Nephron (organoid): ENCODE results near the gene RPS18.

Source experiments
- H3K27ac Mint-ChIP-seq, 3 experiments: 2 replicates each; pipeline ENCODE4 v1.8.0; 2020; ENCODE audit warnings: mixed read lengths in 3 of 3, mild to moderate bottlenecking in 2 of 3, moderate library complexity in 1 of 3
- H3K27me3 Mint-ChIP-seq: 2 replicates; pipeline ENCODE4 v1.8.0; 2021; ENCODE audit warnings: low read depth, mild to moderate bottlenecking, moderate library complexity, mixed read lengths
- H3K36me3 Mint-ChIP-seq: 2 replicates; pipeline ENCODE4 v1.8.0; 2020; ENCODE audit warnings: low read depth, mixed read lengths
- H3K4me1 Mint-ChIP-seq: 2 replicates; pipeline ENCODE4 v1.8.0; 2020; ENCODE audit warnings: mixed read lengths
- H3K4me3 Mint-ChIP-seq, 3 experiments: 2 replicates each; pipeline ENCODE4 v1.8.0; 2020; ENCODE audit warnings: mild to moderate bottlenecking in 3 of 3, mixed read lengths in 3 of 3, moderate library complexity in 2 of 3
- H3K9me3 Mint-ChIP-seq: 2 replicates; pipeline ENCODE4 v1.8.0; 2020; ENCODE audit warnings: mixed read lengths
- CTCF ChIP-seq, 3 experiments: fragments of 200-600 bp; sonication (generic); IDR thresholded peaks; one replicate each; pipeline ENCODE4 v1.5.0; 2021; ENCODE audit warnings: antibody characterized with exemption in 3 of 3; ENCODE audit not compliant: unreplicated experiment in 3 of 3

RPS18 gene

GRCh38 chr6:33286946-33287914 is 15.4 kb downstream of the RPS18 start:
- Mint-ChIP-seq H3K9me3 (no peaks in the 10 kb centered on the region), H3K36me3 (peaks cover 32% of the 10 kb centered on the region), H3K27me3 (no peaks in the 10 kb centered on the region), H3K27ac (no peak overlapping the region), H3K4me1 (peaks cover 31% of the 10 kb centered on the region), H3K4me3 (peak overlapping the region; percentile 96 to 98 (median 98))
- no peak for TF ChIP-seq CTCF (IDR thresholded peaks at IDR 0.05; ENCODE audit: unreplicated experiment in 3 of 3)

GRCh38 chr6:33288141-33288920 is 16.5 kb downstream of the RPS18 start:
- no peak for TF ChIP-seq CTCF (IDR thresholded peaks at IDR 0.05; ENCODE audit: unreplicated experiment in 3 of 3)
- Mint-ChIP-seq H3K9me3 (no peaks in the 10 kb centered on the region), H3K4me1 (peaks cover 31% of the 10 kb centered on the region), H3K27me3 (no peaks in the 10 kb centered on the region), H3K27ac (peak overlapping the region in 2 of 3 experiments; percentile 66 to 69), H3K4me3 (peak overlapping the region; percentile 96 to 98 (median 98)), H3K36me3 (peaks cover 33% of the 10 kb centered on the region)

GRCh38 chr6:33288921-33289783 is 17.3 kb downstream of the RPS18 start, which contains the start of the genes PFDN6 and WDR46:
Gene PFDN6, plus strand, starts transcription at chr6:33289601. Its CDS starts 256 bp downstream, at chr6:33289857.
Gene WDR46, minus strand, starts transcription at chr6:33289239. Its CDS starts 69 bp downstream, at chr6:33289170.
- no peaks in the 10 kb centered on the region for H3K27me3 Mint-ChIP-seq
- H3K4me3 Mint-ChIP-seq: peak within 1 kb of the TSS; percentile 96 to 98 (median 98)
- H3K9me3 Mint-ChIP-seq: no peaks in the 10 kb centered on the region
- H3K4me1 Mint-ChIP-seq: peaks cover 31% of the 10 kb centered on the region
- peaks cover 35% of the 10 kb centered on the region for H3K36me3 Mint-ChIP-seq
- H3K27ac Mint-ChIP-seq: peak within 1 kb of the TSS; percentile 56 to 69 (median 66)
- TF ChIP-seq CTCF (IDR thresholded peaks at IDR 0.05; ENCODE audit: unreplicated experiment in 3 of 3): no peak

GRCh38 chr6:33289784-33290315 is 18.0 kb downstream of the RPS18 start:
- Mint-ChIP-seq H3K36me3 (peaks cover 33% of the 10 kb centered on the region), H3K27ac (peak overlapping the region; percentile 56 to 69 (median 66)), H3K27me3 (no peaks in the 10 kb centered on the region), H3K4me1 (peaks cover 31% of the 10 kb centered on the region), H3K9me3 (no peaks in the 10 kb centered on the region), H3K4me3 (peak overlapping the region; percentile 96 to 98 (median 98))
- no peak for TF ChIP-seq CTCF (IDR thresholded peaks at IDR 0.05; ENCODE audit: unreplicated experiment in 3 of 3)

GRCh38 chr6:33290459-33290858 is 18.6 kb downstream of the RPS18 start:
- Mint-ChIP-seq H3K36me3 (peaks cover 33% of the 10 kb centered on the region), H3K4me1 (peaks cover 31% of the 10 kb centered on the region), H3K4me3 (peak overlapping the region; percentile 96 to 98 (median 98)), H3K27me3 (no peaks in the 10 kb centered on the region), H3K9me3 (no peaks in the 10 kb centered on the region), H3K27ac (peak overlapping the region in 1 of 3 experiments; percentile 35)
- no peak for TF ChIP-seq CTCF (IDR thresholded peaks at IDR 0.05; ENCODE audit: unreplicated experiment in 3 of 3)
